SK-N-SH (cell line): Measurements from ENCODE around the gene INPP5A.

Source experiments
- CTCF ChIP-seq: fragments of 200-600 bp; sonication (generic); IDR thresholded peaks from 2 replicates; pipeline ENCODE4 v1.6.1; 2017; ENCODE audit warnings: antibody characterized with exemption, mild to moderate bottlenecking, moderate library complexity
- EP300 ChIP-seq, 2 experiments: IDR thresholded peaks; 2 replicates each; pipeline versions ENCODE4 v1.4.0 to v1.6.1; 2012; ENCODE audit warnings: borderline replicate concordance in 1 of 2, low read depth in 1 of 2, low read length in 1 of 2
- EZH2phosphoT487 ChIP-seq: fragments of 200-600 bp; sonication (generic); IDR thresholded peaks from 2 replicates; pipeline ENCODE4 v1.6.1; 2017; ENCODE audit warnings: low read depth, mixed run types, mild to moderate bottlenecking, antibody characterized with exemption, moderate library complexity, borderline replicate concordance
- JUND ChIP-seq: IDR thresholded peaks from 2 replicates; pipeline ENCODE4 v1.4.0; 2012
- MXI1 ChIP-seq: IDR thresholded peaks from 2 replicates; pipeline ENCODE4 v1.6.1; 2012; ENCODE audit warnings: mild to moderate bottlenecking, low read depth, low read length, improper control_type of control experiment
- NFIC ChIP-seq: IDR thresholded peaks from 2 replicates; pipeline ENCODE4 v1.4.0; 2012; ENCODE audit warnings: borderline replicate concordance
- NRF1 ChIP-seq: IDR thresholded peaks from 2 replicates; pipeline ENCODE4 v1.6.1; 2012; ENCODE audit warnings: low read depth, mild to moderate bottlenecking, low read length
- PBX3 ChIP-seq: IDR thresholded peaks from 2 replicates; pipeline ENCODE4; 2012
- RAD21 ChIP-seq: IDR thresholded peaks from 2 replicates; pipeline ENCODE4 v1.6.1; 2012; ENCODE audit warnings: mild to moderate bottlenecking, low read length
- SIN3A ChIP-seq: IDR thresholded peaks from 2 replicates; pipeline ENCODE4 v1.6.1; 2012; ENCODE audit warnings: low read depth, mild to moderate bottlenecking, low read length, moderate library complexity, borderline replicate concordance
- TAF1 ChIP-seq: IDR thresholded peaks from 2 replicates; pipeline ENCODE4 v1.6.1; 2012; ENCODE audit warnings: low read depth, mild to moderate bottlenecking, low read length, moderate library complexity, borderline replicate concordance

GRCh38 chr10:132679640-132680039 lies 142.1 kb downstream of the INPP5A start:
- no peak for TF ChIP-seq NFIC
- TF ChIP-seq JUND, result no peak
- TF ChIP-seq SIN3A, result no peak
- TF ChIP-seq PBX3, result no peak
- TF ChIP-seq CTCF, result no peak
- no peak for TF ChIP-seq EZH2phosphoT487
- no peak for TF ChIP-seq RAD21
- no peak for TF ChIP-seq MXI1
- no peak for TF ChIP-seq EP300 (IDR thresholded peaks at IDR 0.05; ENCODE audit: borderline replicate concordance in 1 of 2, low read depth in 1 of 2, low read length in 1 of 2)
- no peak for TF ChIP-seq NRF1
- TF ChIP-seq TAF1, result no peak
